ENCODE measurements around the gene TRIM45.

GRCh38 chr1:117067533-117068370, 53.8 kb downstream of the TRIM45 start:
- TF ChIP-seq CTCF (conservative IDR thresholded peaks at IDR 0.05; ENCODE audit: low read depth, low read length): peak; percentile 74
- TF ChIP-seq EZH2 (IDR thresholded peaks at IDR 0.05; ENCODE audit: borderline replicate concordance, low read depth, low read length, poor library complexity, severe bottlenecking): no peak
